Thyroid gland (tissue), 4 donors: ENCODE data around the gene CSNK2A2. TPM values are rescaled to one million over a fixed set of nuclear protein-coding genes. Genes with fewer than 3 reads are reported as not detected.

ENCODE experiments used
- DNase-seq, 2 donors: peaks; one replicate each; pipeline ENCODE4 v3.0.0-alpha.2; 2019
- H3K27ac ChIP-seq, 3 donors: fragments of 200-600 bp; sonication (generic); 1 replicate in 2 of 3; 2 replicates in 1 of 3; pipeline ENCODE4 v1.5.1; 2016 to 2019; ENCODE audit warnings: mild to moderate bottlenecking in 1 of 3, moderate library complexity in 1 of 3
- H3K27me3 ChIP-seq: fragments of 200-600 bp; sonication (generic); one replicate; pipeline ENCODE4 v1.5.1; 2019
- H3K36me3 ChIP-seq, 2 donors: fragments of 200-600 bp; sonication (generic); one replicate each; pipeline ENCODE4 v1.5.1; 2016 to 2019
- H3K4me1 ChIP-seq, 2 donors: fragments of 200-600 bp; sonication (generic); one replicate each; pipeline ENCODE4 v1.5.1; 2017 to 2019
- H3K4me3 ChIP-seq, 3 donors: fragments of 200-600 bp; sonication (generic); replicated peaks in 1 of 3; 1 replicate in 2 of 3; 2 replicates in 1 of 3; pipeline ENCODE4 v1.5.1; 2016; ENCODE audit warnings: mild to moderate bottlenecking in 1 of 3
- H3K9me3 ChIP-seq: fragments of 200-600 bp; sonication (generic); one replicate; pipeline ENCODE4 v1.5.1; 2017
- CTCF ChIP-seq, 6 experiments: fragments of 200-600 bp in 3 of 6; fragments of 450-650 bp in 3 of 6; sonication (generic) in 3 of 6; IDR thresholded peaks; one replicate each; pipeline ENCODE4 v1.5.1; 2016 to 2019; ENCODE audit warnings: antibody characterized with exemption in 6 of 6, mild to moderate bottlenecking in 2 of 6, inconsistent platforms in 1 of 6, moderate library complexity in 1 of 6
- POLR2A ChIP-seq, 2 donors: fragments of 450-650 bp; IDR thresholded peaks; one replicate each; pipeline ENCODE4 v1.6.1; 2017; ENCODE audit warnings: antibody characterized with exemption in 2 of 2, mild to moderate bottlenecking in 2 of 2, moderate library complexity in 1 of 2
- WGBS, 2 donors: methylation state at CpG; one replicate each; pipeline ENCODE4 v1.1.5; 2017; 5-methylcytosine and 5-hydroxymethylcytosine counted together
- intact Hi-C: fragments of 100-400 bp; cut with DNase I; formaldehyde crosslinking; loops from one replicate; pipeline ENCODE4 v1.15.1; 2023
- total RNA-seq, 4 donors: library from RNA; depleted of rRNA; stranded (reverse); fragments of >200 nt; gene quantifications; one replicate each; pipeline ENCODE4 v1.2.3, GENCODE V29; 2016

CSNK2A2 gene
- total RNA-seq, 4 donors from 2014 or later: 26.0 to 41.0 (median 33.9) TPM

GRCh38 chr16:58212824-58213655 is 15.1 kb upstream of the CSNK2A2 start:
- no peak overlapping the region for H3K27ac ChIP-seq

GRCh38 chr16:58211846-58212245 is 13.9 kb upstream of the CSNK2A2 start:
- H3K27ac ChIP-seq: no peak overlapping the region
- WGBS, 2 donors: 61 to 65% methylated on average over 3 of the region's 3 CpGs
- intact Hi-C loops: no loop called here
- H3K36me3 ChIP-seq: no peaks in the 10 kb centered on the region
- no peaks in the 10 kb centered on the region for H3K9me3 ChIP-seq
- H3K4me1 ChIP-seq: no peaks in the 10 kb centered on the region
- TF ChIP-seq CTCF (IDR thresholded peaks at IDR 0.05) (no peak), POLR2A (IDR thresholded peaks at IDR 0.05) (no peak)
- DNase-seq: no peak
- H3K4me3 ChIP-seq: no peak overlapping the region
- no peaks in the 10 kb centered on the region for H3K27me3 ChIP-seq

More at GRCh38 chr16:58212824-58213655, 15.1 kb upstream of the CSNK2A2 start:
- no peaks in the 10 kb centered on the region for H3K4me1 ChIP-seq
- no peak for DNase-seq
- no peak for TF ChIP-seq CTCF (IDR thresholded peaks at IDR 0.05)
- TF ChIP-seq POLR2A (IDR thresholded peaks at IDR 0.05): no peak
- H3K9me3 ChIP-seq: no peaks in the 10 kb centered on the region
- intact Hi-C loops: no loop called here
- WGBS, 2 donors: 68 to 70% methylated on average over 3 of the region's 3 CpGs
- H3K36me3 ChIP-seq: no peaks in the 10 kb centered on the region
- H3K4me3 ChIP-seq: no peak overlapping the region
- H3K27me3 ChIP-seq: no peaks in the 10 kb centered on the region

GRCh38 chr16:58211245-58211644 is 13.3 kb upstream of the CSNK2A2 start:
- no peaks in the 10 kb centered on the region for H3K36me3 ChIP-seq
- intact Hi-C loops: no loop called here
- no peak for DNase-seq
- H3K4me3 ChIP-seq: no peak overlapping the region
- H3K27ac ChIP-seq: no peak overlapping the region
- H3K4me1 ChIP-seq: no peaks in the 10 kb centered on the region
- H3K9me3 ChIP-seq: no peaks in the 10 kb centered on the region
- no peaks in the 10 kb centered on the region for H3K27me3 ChIP-seq
- TF ChIP-seq CTCF (IDR thresholded peaks at IDR 0.05) (no peak), POLR2A (IDR thresholded peaks at IDR 0.05) (no peak)

GRCh38 chr16:58205276-58206036 is 7.5 kb upstream of the CSNK2A2 start:
- Histone ChIP-seq H3K27ac (no peak overlapping the region), H3K27me3 (no peaks in the 10 kb centered on the region), H3K4me1 (no peaks in the 10 kb centered on the region), H3K4me3 (no peak overlapping the region), H3K36me3 (no peaks in the 10 kb centered on the region), H3K9me3 (no peaks in the 10 kb centered on the region)
- DNase-seq: no peak
- 75% methylated on average over 10 of the region's 10 CpGs for WGBS, 2 donors
- intact Hi-C loops: no loop called here
- TF ChIP-seq CTCF (IDR thresholded peaks at IDR 0.05) (no peak), POLR2A (IDR thresholded peaks at IDR 0.05) (no peak)

- peaks cover 14 to 16% of the 10 kb centered on the region in 2 donors for H3K4me1 ChIP-seq
- no peak for DNase-seq
- 59 to 62% methylated on average over 5 of the region's 5 CpGs for WGBS, 2 donors
- H3K36me3 ChIP-seq: peaks cover 0 to 1% of the 10 kb centered on the region in 2 donors
- no peak overlapping the region for H3K27ac ChIP-seq
- H3K9me3 ChIP-seq: no peaks in the 10 kb centered on the region
- no peak overlapping the region for H3K4me3 ChIP-seq
- intact Hi-C loops: no loop called here
- no peaks in the 10 kb centered on the region for H3K27me3 ChIP-seq
- TF ChIP-seq POLR2A (IDR thresholded peaks at IDR 0.05) (no peak), CTCF (IDR thresholded peaks at IDR 0.05) (no peak)
These were observed 3.3 kb upstream of the CSNK2A2 start for GRCh38 chr16:58201163-58201562.
